Measurements from ENCODE around the gene SRF.

Gene SRF

DNA sequence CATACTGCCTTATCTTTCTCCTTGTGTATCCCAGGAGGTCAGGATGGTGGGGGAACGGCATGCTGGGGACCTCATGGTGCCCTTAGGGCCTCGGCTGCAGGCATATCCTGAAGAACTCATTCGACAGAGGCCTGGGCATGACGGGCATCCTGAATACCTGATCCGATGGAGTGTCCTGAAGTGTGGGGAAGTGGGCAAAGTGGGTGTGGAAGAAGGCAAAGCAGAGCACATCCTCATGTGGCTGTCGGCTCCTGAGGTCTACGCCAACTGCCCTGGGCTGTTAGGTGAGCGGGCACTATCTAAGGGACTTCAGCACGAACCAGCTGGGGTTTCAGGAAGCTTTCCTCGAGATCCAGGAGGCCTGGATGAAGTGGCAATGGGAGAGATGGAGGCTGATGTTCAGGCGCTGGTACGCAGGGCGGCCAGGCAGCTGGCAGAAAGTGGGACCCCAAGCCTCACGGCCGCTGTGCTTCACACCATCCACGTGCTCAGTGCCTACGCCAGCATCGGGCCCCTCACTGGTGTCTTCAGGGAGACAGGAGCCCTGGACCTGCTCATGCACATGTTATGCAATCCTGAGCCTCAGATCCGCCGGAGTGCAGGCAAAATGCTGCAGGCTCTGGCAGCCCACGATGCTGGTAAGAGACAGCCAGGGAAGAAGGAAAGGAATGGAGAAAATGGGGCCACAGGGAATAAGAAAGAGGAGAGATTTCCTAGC lies 13.4 kb downstream of the SRF start:
- no peak for DNase-seq

DNA sequence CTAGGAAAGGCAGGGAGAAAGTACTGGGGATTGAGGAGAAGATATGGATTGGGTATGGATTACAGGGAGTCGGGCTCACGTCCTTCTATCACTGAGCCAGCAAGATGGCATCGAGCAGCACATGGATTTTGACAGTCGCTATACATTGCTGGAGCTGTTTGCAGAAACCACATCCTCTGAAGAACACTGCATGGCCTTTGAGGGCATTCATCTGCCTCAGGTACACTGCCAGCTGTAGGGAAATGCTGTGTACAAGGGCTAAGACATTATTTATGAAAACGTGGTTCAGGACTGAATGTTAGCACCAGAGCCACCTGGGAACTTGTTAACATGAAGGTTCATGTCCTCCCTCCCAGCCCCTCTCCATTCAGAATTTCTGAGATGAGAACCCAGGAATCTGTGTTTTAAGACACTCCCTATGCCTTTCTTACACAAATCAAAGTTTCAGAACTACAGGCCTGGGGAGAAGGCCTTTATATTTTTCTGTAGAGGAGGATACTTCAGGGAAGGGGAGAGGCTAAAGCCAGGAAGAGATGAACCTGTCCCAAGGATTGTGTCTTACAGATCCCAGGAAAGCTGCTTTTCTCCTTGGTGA lies 14.4 kb downstream of the SRF start:
- no peak for DNase-seq

GRCh38 chr6:43186019-43186418 lies 14.9 kb downstream of the SRF start:
- no peak for DNase-seq

DNA sequence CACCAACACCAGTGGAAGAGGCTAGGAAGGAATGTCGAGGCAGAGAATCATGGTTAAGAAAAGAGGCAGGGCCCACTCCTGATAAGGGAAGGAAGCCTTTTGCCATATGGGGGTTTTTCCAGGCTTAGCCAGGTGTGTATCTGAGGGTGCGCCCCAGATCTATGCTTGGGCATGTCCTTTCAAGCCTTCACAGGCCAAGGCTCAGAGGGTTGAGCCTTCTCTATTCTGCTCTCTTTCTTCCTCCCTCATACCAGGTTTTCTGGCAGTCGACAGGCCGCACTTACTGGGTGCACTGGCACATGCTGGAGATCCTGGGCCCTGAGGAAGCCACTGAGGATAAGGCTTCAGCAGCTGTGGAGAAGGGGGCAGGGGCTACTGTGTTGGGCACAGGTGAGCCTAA lies 15.6 kb downstream of the SRF start:
- no peak for DNase-seq

- DNase-seq, result no peak
Measured at GRCh38 chr6:43187821-43188220, 16.8 kb downstream of the SRF start.

- DNase-seq, result no peak
Measured at GRCh38 chr6:43188426-43188825, 17.4 kb downstream of the SRF start.

DNA sequence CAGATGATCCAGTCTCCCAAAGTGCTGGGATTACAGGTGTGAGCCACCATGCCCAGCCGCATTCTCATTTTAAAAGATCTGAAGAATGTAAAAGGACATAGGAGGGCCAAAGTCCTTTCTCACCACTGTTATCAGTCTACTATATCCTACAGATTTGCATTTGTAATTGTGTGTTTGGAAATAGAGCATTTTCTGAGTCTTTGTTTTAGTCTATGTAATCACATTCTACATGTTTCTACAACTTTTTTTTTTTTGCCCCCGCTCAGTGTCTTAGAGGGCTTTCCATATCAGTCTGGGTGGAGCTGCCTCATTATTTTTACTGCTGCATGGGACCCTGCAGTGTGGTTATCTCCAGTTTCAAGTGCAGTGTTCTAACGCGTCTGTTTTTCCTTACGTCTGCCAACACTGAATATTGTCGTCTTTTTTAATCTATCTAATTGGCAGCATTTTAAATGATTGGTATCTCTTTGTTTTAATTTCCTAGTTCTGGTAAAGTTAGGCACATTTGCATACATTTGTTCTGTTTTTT lies 18.8 kb downstream of the SRF start:
- DNase-seq, result peak; percentile 76

GRCh38 chr6:43192911-43193310 lies 21.8 kb downstream of the SRF start:
- DNase-seq, result no peak

DNA sequence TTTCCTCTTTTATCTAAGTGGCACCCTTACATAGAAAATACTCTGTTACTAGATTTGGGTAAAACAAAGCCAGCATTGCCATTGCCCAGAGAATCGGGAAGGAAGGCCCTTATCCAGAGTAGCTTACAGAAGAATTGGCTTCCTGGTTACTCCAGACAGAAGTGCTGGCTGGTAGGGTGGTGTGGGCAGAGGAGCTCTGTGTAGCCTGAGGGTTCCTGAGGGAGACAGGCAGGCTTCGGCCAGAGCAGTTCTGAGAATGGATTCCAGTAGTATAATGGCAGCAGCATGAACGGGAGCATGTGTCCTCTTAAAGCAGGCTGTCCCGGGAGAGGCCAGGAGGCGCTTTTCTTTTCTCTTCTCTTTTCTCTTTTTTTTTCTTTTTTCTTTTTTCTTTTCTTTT lies 22.9 kb downstream of the SRF start:
- DNase-seq, result no peak

DNA sequence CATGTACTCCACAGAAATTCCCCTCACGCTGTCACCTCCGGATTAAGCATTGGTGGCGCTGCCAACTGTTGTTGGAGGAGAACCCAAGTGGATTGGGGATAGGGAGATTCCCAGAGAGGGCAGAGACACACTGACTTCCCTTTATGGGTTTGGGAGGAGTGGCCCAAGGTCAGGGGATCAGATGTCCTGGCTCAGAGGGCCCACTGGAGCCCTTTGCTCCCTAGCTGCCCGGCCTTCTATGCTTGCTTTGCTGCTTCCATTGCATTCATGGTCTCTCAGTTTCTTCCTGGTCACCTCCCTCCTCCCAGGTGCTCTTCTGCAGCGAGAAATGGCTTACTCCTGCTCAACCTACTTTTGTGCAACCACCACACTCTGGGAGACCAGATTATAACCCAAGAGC lies 25.3 kb downstream of the SRF start:
- no peak for DNase-seq

- DNase-seq, result no peak
Measured at GRCh38 chr6:43199912-43200311, 28.8 kb downstream of the SRF start.

- no peak for DNase-seq
Measured at GRCh38 chr6:43200541-43200940, 29.5 kb downstream of the SRF start.

- DNase-seq, result no peak
Measured at GRCh38 chr6:43202451-43202850, 31.4 kb downstream of the SRF start.

DNA sequence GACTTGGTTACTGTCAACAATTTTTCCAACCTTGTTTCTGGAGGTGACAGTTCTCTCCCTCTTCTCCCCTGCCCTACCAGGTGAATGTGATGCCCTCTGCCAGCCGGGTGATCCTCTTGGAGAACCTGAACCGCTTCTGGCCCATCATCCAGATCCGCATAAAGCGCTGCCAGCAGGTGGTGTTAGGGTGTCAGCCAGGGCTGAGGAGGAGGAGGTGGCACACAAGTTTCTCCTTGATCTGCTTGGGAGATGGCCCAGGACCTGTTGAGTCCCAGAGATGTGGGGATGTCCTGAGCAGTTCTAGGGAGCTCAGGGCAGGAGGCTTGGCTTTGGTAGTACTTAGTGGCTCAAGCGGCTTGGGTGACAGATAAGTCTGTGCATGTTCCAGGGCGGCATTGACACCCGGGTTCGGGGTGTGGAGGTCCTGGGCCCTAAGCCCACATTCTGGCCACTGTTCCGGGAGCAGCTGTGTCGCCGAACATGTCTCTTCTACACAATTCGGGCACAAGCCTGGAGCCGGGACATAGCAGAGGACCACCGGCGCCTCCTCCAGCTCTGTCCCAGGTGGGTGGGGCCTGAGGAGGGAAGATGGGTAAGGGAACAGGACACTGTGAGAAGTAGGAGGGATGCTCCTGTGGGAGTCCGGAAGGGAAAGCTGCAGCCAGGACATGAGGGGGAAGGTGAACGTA lies 32.1 kb downstream of the SRF start:
- no peak for DNase-seq

- DNase-seq, result no peak
Measured at GRCh38 chr6:43203718-43204095, 32.6 kb downstream of the SRF start.

GRCh38 chr6:43204271-43205105 lies 33.4 kb downstream of the SRF start:
- no peak for DNase-seq

DNA sequence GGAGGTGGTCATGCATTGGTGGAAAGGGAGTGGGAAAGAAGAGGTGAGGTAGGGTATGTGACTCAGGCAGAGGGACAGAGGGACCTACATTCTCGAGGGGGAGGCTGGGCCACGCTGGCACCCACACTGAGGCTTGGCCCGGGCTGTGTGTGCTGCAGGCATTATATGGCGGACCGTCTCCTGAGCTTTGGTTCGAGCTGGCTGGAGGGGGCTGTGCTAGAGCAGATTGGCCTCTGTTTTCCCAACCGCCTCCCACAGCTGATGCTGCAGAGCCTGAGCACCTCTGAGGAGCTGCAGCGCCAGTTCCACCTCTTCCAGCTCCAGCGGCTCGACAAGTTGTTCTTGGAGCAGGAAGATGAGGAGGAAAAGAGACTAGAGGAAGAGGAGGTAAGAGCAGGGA lies 34.8 kb downstream of the SRF start:
- no peak for DNase-seq

DNA sequence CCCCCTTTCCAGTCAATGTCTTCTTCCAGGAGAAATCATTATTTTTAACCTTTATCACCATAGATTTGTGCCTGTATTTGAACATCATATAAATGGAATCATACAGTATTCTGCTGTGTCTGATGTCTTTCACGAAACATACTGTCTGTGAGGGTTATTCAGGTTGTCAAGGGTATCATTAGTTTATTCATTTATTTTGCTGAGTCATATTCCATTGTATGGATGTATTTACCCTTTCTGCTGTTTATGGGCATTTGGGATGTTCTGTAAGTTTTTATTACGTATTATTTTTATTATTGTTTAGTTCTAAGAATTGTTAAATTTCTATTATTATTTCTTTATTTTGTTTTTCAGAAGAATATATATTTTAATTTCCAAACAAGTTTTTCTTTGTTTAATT lies 36.2 kb downstream of the SRF start:
- no peak for DNase-seq

DNA sequence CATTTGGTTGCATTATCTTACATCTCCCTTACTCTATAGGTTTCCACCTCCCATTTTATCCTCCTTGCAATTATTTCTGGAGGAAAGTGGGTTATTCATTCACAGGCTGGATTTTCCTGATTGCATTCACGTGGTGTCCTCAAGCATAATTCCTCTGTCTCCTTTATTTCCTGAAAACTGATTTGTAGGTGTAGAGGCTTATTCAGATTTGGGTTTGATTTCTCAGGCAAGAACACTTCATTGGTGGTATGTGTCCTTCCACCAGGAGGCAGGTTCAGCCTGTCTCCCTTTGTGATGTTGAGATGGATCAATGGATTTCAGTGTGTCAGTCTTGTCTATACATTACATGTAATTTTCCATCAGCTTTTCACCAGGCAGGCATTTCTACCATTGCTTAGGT lies 40.9 kb downstream of the SRF start:
- DNase-seq, result no peak

GRCh38 chr6:43213431-43213830 lies 42.4 kb downstream of the SRF start:
- no peak for DNase-seq

DNA sequence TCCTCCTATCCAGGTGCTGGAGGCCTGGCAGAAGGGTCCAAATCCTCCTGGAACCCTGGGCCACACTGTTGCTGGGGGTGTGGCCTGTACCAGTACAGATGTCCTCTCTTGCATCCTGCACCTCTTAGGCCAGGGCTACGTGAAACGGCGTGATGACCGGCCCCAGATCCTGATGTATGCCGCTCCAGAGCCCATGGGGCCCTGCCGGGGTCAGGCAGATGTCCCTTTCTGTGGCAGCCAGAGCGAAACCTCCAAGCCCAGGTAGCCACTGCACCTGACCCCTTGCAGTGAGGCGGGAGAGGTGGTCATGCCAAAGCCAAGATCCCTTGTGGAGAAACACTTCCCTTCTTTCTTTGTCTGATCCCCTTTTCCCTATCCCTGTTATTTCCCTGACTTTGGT lies 44.0 kb downstream of the SRF start:
- no peak for DNase-seq

- no peak for DNase-seq
Measured at GRCh38 chr6:43216200-43216599, 45.1 kb downstream of the SRF start.

DNA sequence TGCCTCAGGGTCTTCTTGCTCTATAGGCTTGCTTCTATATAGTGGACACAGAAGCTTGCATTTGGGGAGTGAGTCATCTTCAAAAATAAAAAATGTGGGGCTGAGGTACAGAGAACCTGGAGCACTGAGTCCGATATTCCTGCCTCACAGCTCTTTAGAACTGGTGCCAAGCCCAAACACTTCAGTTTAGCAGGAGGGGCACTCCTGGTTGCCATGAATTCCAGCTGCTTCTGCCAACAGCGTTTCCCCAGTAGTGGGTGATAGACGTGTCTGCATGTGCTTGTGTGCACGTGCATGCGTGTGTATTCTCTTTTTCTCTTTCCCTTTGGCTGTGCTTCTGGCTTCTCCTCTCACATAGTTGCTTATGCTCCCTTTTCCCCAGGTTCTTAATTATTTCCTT lies 46.3 kb downstream of the SRF start:
- DNase-seq, result no peak

Measured in hematopoietic multipotent progenitor cell treated with erythropoietin and hydrocortisone succinate and interleukin-3 and kit ligand, for 6 days (in vitro differentiated cells).